ENCODE results near the gene TTC33.
"Not testable (repeated sequence)": the region's sequence is repeated elsewhere in the genome, so short reads cannot be mapped to it uniquely, and the experiment has no call there.

The TTC33 gene

GRCh38 chr5:40653221-40654022 lies 102.3 kb downstream of the TTC33 start:
- no peak for DNase-seq (ENCODE audit: low read depth)

DNA sequence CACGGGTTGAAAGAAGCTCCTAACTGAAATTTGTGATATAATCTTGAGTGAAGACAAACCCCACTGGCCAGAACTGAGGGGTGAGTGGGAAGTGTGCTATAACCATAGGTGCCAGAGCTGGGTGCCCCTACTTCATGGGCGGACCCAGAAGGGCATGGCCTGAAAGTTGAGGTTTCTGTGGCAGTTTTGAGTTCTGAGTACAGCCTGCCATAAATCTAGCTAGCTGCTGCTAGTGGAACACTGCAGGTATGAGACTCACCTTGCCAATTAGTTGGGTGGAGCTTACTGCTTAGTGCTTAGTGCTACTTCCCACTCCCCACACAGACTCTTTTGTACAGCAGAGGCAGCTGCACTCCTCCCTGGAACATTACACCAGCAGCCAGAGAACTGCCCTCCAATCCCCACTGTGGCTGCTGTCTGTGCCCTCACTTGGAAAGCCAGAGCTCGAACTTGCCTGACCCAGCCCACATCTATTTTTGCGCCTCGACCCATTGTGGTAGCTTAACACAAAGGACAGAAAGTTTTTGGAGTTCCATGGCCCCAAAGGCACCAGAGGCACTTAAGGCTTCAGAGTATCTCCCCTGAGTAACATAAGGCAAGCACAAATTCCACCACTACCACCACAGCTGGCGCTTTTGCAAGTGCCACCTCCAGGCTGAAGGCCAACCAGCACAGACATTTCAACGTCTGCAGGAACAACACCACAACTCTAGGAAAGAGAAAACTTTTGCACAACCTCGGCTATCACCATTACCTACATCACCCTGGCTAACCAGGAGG lies 103.1 kb downstream of the TTC33 start:
- no peak for DNase-seq (ENCODE audit: low read depth)

- no peak for DNase-seq (ENCODE audit: low read depth)
Measured at GRCh38 chr5:40651201-40651600, 104.6 kb downstream of the TTC33 start.

- no peak for DNase-seq (ENCODE audit: low read depth)
Measured at GRCh38 chr5:40649463-40650030, 106.2 kb downstream of the TTC33 start.

DNA sequence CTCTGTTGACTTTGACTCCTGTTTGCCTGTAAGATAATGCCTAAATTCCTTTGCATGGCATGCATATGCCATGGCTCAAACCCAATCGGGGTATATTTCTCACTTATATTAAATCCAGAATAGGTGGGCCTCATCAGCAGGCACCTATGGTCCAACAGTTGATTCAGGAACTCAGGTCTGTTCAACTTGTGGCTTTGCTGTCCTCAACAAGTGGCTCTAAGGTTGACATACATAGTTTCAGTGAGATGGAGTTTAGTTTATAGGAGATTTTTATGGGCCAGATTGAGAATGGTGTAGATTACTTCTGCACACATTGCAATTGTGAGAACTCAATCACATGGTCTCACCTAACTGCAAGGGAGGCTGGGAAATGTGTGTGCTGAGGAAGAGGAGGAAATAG lies 107.6 kb downstream of the TTC33 start:
- no peak for DNase-seq (ENCODE audit: low read depth)

DNA sequence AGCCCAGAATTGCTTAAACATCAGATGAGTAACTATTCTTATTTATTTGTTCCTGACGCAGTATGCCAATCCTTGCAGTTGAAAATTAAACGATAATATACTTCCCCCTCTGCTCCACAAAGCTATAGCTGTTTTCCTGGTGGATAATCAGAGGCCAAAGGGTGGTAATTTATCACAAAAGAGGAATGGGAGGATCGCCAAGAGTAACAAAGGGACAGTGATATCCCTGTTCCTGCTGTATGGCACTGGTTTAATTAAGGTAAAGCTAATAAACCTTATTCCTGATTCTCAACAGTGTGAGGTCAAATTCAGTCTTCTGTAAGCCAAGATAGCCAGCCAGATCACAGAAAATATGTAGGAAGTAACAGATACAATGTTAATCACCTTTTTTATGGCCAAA lies 109.5 kb downstream of the TTC33 start:
- no peak for DNase-seq (ENCODE audit: low read depth)

DNA sequence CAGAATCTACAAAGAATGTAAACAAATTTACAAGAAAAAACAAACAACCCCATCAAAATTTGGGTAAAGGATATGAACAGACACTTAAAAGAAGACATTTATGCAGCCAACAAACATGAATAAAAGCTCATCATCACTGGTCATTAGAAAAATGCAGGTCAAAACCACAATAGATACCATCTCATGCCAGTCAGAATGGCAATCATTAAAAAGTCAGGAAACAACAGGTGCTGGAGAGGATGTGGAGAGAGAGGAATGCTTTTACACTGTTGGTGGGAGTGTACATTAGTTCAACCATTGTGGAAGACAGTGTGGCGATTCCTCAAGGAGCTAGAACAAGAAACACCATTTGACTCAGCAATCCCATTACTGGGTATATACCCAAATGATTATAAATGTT lies 116.2 kb downstream of the TTC33 start:
- not testable (repeated sequence) for DNase-seq (ENCODE audit: low read depth)

DNA sequence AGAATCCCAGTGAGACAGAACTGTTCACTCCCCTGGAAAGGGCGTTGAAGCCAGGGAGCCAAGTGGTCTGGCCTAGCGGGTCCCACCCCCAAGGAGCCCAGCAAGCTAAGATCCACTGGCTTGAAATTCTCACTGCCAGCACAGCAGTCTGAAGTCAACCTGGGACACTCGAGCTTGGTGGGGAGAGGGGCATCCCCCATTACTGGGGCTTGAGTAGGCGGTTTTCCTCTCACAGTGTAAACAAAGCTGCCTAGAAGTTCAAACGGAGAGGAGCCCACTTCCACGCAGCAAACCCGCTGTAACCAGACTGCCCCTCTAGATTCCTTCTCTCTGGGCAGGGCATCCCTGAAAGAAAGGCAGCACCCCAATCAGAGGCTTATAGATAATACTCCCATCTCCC lies 121.2 kb downstream of the TTC33 start:
- no peak for DNase-seq (ENCODE audit: low read depth)

- DNase-seq (ENCODE audit: low read depth) = no peak
Measured at GRCh38 chr5:40634154-40634553, 121.6 kb downstream of the TTC33 start.

DNA sequence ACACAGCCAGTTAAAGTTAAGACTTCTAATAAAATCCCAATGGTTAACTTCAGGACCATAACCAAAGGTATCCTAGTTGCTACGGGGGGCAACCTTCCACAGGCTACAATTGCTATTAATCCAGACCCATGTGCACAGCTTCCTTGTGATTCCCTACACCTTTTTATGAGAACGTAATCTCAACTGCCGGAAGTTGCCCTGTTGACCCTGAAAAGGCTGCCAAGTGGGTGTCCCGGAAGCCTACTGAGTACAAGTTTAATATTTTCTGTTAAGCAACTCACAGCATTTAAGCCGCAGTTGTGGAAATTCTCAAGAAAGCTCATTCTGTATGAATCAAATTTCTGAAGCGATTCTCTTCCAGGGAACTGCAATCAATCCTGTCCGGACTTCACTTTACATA lies 124.5 kb downstream of the TTC33 start:
- DNase-seq (ENCODE audit: low read depth) = no peak

DNA sequence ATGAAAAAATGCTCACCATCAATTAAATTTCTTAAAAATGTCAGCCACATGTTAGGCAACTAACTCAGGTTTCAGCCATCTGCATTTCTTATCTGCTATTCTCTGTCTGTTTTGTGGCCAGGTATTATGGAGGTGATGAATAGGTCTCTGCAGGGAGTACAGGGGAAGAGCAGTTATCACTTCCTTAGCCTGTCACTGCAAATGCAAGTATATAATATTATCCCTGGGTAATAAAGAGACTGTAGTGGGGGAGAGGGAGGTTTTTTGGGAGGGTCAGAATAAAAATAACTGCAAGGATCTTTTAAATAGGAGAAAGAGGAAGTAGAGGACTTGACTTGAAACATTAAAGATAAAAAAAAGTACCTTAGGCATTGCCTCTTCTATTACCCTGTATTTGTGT lies 125.6 kb downstream of the TTC33 start:
- no peak for DNase-seq (ENCODE audit: low read depth)

DNA sequence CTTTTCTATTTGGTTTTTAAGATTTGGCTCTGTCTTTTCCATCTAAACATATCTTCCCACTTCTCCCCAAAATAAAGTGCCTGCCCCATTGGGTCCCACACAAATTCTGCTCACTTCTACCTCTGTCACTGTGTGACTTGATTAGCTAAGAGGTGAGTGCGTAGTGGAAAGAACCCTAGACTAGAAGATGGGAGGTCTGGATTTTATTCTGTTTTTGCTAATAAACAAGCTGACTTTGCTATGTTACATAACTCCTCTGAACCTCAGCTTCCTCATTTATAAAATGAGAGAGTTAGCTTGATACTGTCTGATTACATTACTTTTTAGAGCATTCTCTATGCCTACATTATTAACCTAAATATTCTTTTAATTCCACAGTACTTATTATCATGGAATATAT lies 127.4 kb downstream of the TTC33 start:
- no peak for DNase-seq (ENCODE audit: low read depth)

GRCh38 chr5:40627706-40628105 lies 128.1 kb downstream of the TTC33 start:
- DNase-seq (ENCODE audit: low read depth) = no peak

DNA sequence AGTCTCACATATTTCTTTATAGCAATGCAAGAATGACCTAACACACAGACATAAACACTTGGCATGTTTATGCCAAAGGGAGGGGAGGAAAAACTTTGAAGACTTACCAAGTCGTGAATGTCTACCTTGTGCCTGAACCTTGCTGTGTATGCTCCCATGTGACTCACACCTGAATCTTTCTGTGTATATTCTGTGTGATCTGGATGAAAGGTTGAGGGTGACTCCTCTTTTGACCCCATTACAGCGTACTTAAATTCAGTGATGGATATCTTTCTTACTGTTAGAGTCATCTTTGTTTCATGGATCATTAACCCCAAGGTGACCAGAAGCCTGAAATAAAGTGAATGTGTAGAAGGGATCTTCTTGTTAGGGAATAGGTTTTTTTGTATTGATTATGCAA lies 129.0 kb downstream of the TTC33 start:
- no peak for DNase-seq (ENCODE audit: low read depth)

DNA sequence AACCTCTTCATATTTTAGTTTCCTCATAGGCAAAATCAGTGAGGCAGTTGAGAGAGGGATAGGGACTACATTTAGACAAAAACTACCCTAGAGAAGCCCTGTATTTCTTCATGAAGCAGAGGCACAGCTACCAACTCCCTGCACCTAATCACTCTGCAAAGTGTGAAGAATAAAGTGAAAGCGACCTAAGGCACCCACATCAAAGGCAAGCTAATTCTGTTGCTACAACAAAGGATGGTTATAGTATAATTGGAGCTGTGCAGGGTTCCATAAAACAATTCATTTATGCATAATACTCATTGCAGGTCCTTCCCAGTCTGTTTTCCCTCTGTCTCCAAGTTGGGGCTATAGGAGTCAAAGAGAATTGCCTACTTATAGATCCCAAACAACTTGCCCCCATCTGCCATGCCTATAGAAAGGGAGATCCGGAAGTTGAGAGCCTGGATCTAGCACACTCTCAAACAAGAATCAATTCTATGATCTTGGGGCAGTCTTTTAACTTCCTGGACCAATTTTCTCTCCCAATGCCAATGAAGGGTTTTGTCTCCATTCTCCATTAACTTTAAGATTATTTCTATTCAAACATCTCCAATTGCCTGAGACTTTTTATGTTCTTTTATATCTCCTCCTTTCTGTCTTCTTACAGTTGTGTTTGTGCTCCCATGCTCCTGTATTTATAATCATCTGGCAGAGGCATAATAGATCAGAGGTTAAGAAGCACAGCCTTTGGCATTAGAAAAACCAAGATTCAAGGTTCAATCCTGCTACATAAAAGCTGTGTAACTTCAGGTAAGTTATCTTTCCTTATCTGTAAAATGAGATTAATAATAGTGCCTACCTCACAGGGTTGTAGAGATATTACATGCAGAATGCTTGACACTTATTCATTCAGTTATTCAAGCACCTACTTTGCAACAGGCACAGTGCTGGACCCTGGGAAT lies 132.0 kb downstream of the TTC33 start:
- DNase-seq (ENCODE audit: low read depth) = no peak

DNA sequence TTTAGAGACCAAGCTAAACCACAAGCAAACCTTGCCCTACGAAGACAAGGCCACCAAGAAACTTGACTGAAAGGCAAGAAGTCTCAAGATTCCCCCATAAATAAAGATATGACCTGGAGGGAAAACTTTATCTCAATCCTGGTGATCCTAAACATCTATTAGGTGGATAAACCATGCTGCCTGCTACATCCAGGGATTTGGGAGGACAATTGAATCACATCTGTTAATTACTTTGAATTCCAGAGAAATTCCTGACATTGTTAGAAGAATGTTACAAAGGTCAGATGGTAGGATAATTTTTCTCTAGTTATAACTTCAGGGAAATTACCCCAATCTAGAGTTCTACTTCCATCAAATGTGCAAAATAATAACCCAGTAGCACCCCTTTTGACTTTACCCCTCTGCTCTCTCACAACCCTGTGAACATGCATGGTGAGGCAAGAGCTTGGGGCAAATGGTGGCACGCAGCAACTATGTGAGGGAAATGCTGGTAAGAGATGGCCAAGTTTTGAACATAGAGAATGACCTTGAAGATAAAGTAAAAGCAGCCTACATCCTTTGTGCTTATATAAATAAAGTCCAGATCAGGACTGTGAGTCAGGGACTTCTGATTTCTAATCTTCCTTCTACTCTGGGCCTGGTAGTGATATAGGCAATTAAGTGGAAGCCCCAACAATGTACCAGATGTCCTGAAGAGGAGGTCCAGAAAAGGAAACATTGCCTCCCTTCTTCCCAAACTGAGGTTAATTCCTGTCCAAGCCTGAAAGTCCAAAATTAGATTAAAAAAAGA lies 133.1 kb downstream of the TTC33 start:
- DNase-seq (ENCODE audit: low read depth) = no peak

- peak; percentile 67 for DNase-seq (ENCODE audit: low read depth)
Measured at GRCh38 chr5:40619421-40619820, 136.3 kb downstream of the TTC33 start.

GRCh38 chr5:40618926-40619325 lies 136.8 kb downstream of the TTC33 start:
- peak; percentile 45 for DNase-seq (ENCODE audit: low read depth)

DNA sequence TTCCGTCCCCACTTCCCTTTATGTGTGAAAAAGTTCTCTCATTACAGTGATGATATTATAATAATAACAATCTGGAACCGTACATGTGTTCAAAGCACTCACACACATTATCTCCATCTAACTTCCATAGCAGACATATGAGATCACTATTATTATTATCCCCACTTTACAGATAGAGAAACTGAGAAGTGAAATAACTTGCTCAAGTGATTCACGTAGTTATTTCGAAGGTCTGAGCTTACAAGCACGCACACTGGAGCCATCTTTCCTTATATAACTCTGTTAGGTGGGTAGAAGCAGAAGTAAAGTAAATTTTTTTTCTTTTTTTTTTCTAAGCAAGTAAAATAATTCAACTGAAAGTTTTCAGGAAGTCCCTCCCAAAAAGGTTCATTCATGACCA lies 139.0 kb downstream of the TTC33 start:
- DNase-seq (ENCODE audit: low read depth) = no peak

GRCh38 chr5:40615586-40616170 lies 140.1 kb downstream of the TTC33 start:
- DNase-seq (ENCODE audit: low read depth) = peak; percentile 58

All from ELR (cell line).